GM15510 (cell line): ENCODE data around the gene UNC5A.

Experiments used
- POLR2A ChIP-seq: IDR thresholded peaks from 3 replicates; pipeline ENCODE4 v1.6.1; 2011; ENCODE audit warnings: borderline replicate concordance; ENCODE audit not compliant: insufficient read length; ENCODE audit errors: extremely low read depth

UNC5A gene

GRCh38 chr5:176830422-176830994, 20.1 kb downstream of the UNC5A start:
- TF ChIP-seq POLR2A: no peak

DNA sequence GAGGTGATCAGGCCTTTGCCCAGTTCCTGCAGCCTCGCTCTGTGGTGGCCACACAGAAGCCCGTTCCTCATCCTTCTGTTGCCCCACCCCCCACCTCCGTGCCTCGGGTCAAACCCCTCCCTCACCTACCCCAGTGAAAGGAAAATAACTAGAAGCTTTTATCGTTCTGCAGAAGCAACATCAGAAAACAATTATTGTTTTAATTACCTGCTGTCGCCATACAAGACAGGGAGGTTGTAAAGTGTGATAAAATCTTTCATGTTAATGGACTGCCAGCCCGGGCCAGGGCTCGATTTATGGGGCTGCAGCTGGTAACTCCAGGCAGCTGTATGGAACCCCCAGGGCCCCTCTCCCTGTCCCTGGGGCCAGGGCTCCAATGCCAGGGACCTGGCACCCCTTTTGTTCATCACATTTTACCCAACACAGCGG, 20.6 kb downstream of the UNC5A start:
- no peak for TF ChIP-seq POLR2A

DNA sequence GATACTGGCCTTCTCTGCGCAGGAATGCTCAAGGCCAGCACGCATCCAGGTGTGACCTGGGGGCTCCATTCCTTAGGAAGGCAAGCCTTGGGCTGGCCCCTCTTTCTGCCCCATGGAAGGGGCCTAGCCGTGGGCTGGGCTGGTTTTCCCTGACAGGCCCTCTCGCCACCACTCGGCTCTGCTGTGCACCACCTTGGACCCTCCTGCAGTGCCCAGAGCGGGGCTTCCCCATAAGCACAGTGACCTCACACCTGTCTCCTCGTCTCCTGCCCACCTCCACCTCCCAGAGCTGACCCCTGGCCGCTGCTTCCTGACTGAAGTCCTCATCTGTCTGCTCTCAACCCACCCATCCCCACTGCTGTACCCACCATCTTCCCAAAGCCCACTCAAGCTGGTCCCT, 21.1 kb downstream of the UNC5A start:
- TF ChIP-seq POLR2A: no peak

GRCh38 chr5:176832162-176832561, 21.8 kb downstream of the UNC5A start:
- no peak for TF ChIP-seq POLR2A

- no peak for TF ChIP-seq POLR2A
Observed at GRCh38 chr5:176833286-176833685, 22.9 kb downstream of the UNC5A start.

GRCh38 chr5:176835918-176836317, 25.6 kb downstream of the UNC5A start:
- no peak for TF ChIP-seq POLR2A

- TF ChIP-seq POLR2A: no peak
Observed at GRCh38 chr5:176836811-176837706, 26.7 kb downstream of the UNC5A start.

GRCh38 chr5:176837707-176838115, 27.4 kb downstream of the UNC5A start:
- TF ChIP-seq POLR2A: no peak

DNA sequence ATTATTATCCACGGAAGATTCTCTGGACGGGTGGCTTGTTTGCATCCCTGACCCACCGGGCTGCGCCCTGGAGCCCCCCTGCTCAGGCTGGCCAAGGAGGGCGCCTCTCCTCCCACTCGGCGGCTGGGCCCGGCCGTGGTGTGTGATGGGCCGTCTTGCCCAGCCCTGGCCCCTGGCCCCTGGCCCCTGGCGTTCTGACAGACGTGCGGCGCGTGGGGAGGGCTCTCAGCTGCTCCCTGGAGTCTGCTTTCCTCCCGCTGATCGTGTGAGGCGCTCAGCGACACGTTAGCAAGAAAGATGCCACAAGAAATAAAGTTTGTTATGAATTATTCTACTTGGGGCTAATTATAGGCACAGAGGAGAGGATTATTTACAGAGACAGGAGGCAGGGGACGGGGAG, 33.3 kb downstream of the UNC5A start:
- no peak for TF ChIP-seq POLR2A

DNA sequence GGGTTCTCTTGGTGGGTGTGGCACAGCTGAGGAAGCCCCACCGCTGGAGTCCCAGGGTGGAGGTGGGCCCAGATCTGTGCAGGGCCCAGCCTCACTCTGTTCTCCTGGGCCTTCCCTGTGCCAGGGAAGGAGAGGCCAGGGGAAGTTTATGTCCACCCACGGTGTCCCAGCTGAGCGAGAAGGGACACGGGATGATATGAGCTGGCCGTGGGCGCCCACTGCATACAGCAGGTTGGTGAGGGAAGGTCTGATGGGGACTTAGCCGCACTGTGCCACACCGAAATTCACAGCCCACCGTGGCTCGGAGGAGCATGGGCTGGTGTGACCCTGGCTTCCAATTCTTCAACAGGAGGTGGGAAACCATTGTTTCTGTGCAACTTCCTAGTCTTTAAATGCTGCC, 33.9 kb downstream of the UNC5A start:
- TF ChIP-seq POLR2A: no peak

DNA sequence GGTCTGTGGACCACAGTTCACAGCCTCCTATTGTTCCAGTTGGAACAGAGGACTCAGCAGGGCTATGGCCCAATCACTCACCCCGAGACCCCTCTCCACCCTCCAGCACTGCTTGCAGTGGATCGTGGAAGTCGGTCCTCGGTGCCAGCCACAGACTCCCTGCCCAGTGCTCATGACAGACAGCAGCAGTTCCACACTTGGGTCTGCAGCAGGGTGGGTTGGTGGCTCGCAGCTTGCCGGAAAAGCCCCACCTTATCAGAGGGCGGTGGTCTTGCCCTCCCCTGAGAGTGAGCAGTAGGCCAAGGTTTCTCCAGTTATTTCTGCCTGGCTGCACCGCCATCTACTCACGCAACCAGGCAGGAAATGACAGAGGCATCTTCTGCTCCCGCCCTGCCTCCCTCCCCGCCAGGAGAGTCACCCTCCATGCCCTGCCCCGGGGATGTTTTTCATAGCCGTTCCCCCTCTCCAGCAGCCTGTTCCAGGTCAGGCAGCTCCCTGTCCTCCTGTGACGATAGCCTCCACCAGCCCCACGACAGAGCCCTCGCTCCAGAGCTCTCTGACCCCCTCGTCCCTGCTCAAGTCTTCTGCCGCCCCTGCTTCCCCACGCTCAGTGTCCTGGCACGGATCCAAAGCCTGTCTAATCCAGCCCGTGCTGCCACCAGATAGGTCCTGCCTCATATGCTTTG, 34.5 kb downstream of the UNC5A start:
- TF ChIP-seq POLR2A: no peak

DNA sequence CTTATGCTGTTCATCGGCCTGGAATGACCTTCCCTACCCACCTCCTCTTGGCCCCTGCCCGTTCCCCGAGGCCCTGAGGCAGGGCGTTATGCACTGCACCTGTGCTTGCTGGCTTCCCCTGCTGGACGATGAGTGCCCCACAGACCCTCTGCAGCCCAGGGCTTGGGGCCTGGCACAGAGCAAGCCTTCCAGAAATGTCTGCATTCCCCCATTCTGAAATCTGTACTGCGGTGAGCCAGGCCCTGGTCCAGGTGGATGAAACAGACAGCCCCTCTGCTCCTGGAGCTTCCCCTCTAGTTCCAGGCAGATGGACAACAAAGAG, 35.0 kb downstream of the UNC5A start:
- TF ChIP-seq POLR2A: no peak

GRCh38 chr5:176846335-176847140, 36.2 kb downstream of the UNC5A start:
- no peak for TF ChIP-seq POLR2A

GRCh38 chr5:176847148-176847547, 36.8 kb downstream of the UNC5A start:
- TF ChIP-seq POLR2A: no peak

DNA sequence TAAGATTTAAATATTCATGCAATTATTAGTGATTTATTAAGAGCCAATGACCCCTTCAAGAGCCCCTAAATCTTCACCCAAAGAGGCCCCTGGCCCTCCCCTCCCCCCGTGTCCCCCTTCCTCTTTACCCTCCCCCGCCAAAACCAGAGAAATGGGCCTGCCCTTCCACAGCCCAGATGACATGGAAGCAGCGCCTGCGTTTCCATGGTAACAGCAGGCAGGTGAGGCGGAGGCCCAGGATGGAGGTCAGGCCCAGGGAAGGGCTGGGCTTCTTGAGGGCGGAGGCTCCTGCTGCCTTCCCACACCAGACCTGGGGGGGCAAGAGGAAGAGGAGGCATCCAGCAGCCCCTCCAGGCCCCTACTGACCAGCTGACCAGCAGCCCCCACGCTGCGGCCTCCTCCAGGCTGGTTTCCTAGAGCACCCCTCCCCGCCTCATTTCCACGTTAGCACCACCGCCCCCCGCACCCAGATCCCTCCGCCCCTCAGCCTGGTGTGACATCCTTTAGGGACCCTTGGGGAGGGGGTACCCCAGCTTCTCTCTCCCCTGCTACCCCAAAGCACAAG, 37.4 kb downstream of the UNC5A start:
- no peak for TF ChIP-seq POLR2A

GRCh38 chr5:176848651-176849050, 38.3 kb downstream of the UNC5A start:
- TF ChIP-seq POLR2A: no peak
